ENCODE measurements around the gene PDE11A.

- TF ChIP-seq CTCF (IDR thresholded peaks at IDR 0.05 in 8 of 11, conservative IDR thresholded peaks at IDR 0.05 in 3 of 11) (no peak), POLR2AphosphoS5 (IDR thresholded peaks at IDR 0.05) (no peak), POLR2A (IDR thresholded peaks at IDR 0.05) (no peak)
Measured at GRCh38 chr2:178119179-178119922, 46.8 kb upstream of the PDE11A start.
